PFSK-1 (cell line): ENCODE data around the gene RAE1.

Source experiments
- POLR2AphosphoS5 ChIP-seq: IDR thresholded peaks from 2 replicates; pipeline ENCODE4 v1.6.1; 2012; ENCODE audit warnings: low read depth, mild to moderate bottlenecking, control low read depth, low read length, moderate library complexity
- SIN3A ChIP-seq: IDR thresholded peaks from 2 replicates; pipeline ENCODE4 v1.6.1; 2012; ENCODE audit warnings: mild to moderate bottlenecking, low read length, moderate library complexity, borderline replicate concordance; ENCODE audit not compliant: insufficient read depth
- TAF1 ChIP-seq: IDR thresholded peaks from 2 replicates; pipeline ENCODE4 v1.6.1; 2012; ENCODE audit warnings: low read length, control low read depth, borderline replicate concordance; ENCODE audit not compliant: insufficient read depth

DNA sequence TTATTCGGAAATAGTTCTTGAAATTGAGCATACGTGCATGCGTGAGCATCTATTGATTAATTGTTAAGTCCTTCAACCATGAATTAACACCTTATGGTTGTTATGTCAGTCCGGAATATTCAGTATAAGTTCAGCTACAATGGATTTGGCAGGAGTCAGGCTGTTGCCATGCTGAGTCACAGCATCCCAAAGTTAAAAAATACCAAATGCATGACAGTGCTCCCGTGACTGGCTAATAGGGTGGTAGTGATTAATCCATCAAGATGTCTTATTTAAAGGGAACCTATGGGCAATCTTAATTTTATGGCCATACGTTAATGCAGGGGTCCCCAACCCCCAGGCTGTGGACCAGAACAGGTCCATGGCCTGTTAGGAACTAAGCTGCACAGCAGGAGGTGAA is 10.5 kb downstream of the RAE1 start:
- TF ChIP-seq POLR2AphosphoS5 (no peak), TAF1 (no peak), SIN3A (no peak)
